GM19397 (cell line): ENCODE data around the gene TMEM207.

Experiments
- ATAC-seq: cut with Tn5 transposase; IDR thresholded peaks from one replicate; pipeline ENCODE4 v1.9.1; 2021; ENCODE audit warnings: mild to moderate bottlenecking, moderate library complexity; ENCODE audit not compliant: unreplicated experiment

The TMEM207 gene

GRCh38 chr3:190444576-190445145 lies 5.0 kb downstream of the TMEM207 start:
- ATAC-seq = no peak

- ATAC-seq = no peak
These were observed 5.7 kb downstream of the TMEM207 start for GRCh38 chr3:190444006-190444405.

GRCh38 chr3:190443257-190443656 lies 6.4 kb downstream of the TMEM207 start:
- ATAC-seq = no peak

GRCh38 chr3:190442240-190442639 lies 7.5 kb downstream of the TMEM207 start:
- ATAC-seq = no peak

- ATAC-seq = no peak
These were observed 13.4 kb downstream of the TMEM207 start for GRCh38 chr3:190436331-190436730.

GRCh38 chr3:190435618-190436017 lies 14.1 kb downstream of the TMEM207 start:
- no peak for ATAC-seq

- no peak for ATAC-seq
These were observed 16.1 kb downstream of the TMEM207 start for GRCh38 chr3:190433626-190434025.

GRCh38 chr3:190432216-190432615 lies 17.5 kb downstream of the TMEM207 start:
- no peak for ATAC-seq

- no peak for ATAC-seq
These were observed 18.8 kb downstream of the TMEM207 start for GRCh38 chr3:190430906-190431305.

- ATAC-seq = no peak
These were observed 20.0 kb downstream of the TMEM207 start for GRCh38 chr3:190429681-190430080.

- ATAC-seq = no peak
These were observed 22.7 kb downstream of the TMEM207 start for GRCh38 chr3:190426806-190427507.

- no peak for ATAC-seq
These were observed 23.9 kb downstream of the TMEM207 start for GRCh38 chr3:190425833-190426232.

- ATAC-seq = peak; percentile 62
These were observed 24.9 kb downstream of the TMEM207 start for GRCh38 chr3:190424478-190425439.

GRCh38 chr3:190424108-190424477 lies 25.6 kb downstream of the TMEM207 start:
- no peak for ATAC-seq

- ATAC-seq = no peak
These were observed 35.4 kb downstream of the TMEM207 start for GRCh38 chr3:190414297-190414696.

GRCh38 chr3:190404715-190405114 lies 45.0 kb downstream of the TMEM207 start:
- no peak for ATAC-seq

GRCh38 chr3:190401963-190402362 lies 47.7 kb downstream of the TMEM207 start:
- no peak for ATAC-seq

- no peak for ATAC-seq
These were observed 50.0 kb downstream of the TMEM207 start for GRCh38 chr3:190399677-190400076.

- no peak for ATAC-seq
These were observed 51.8 kb downstream of the TMEM207 start for GRCh38 chr3:190397889-190398288.

GRCh38 chr3:190396001-190396400 lies 53.7 kb downstream of the TMEM207 start:
- ATAC-seq = no peak

GRCh38 chr3:190388703-190389102 lies 61.0 kb downstream of the TMEM207 start:
- no peak for ATAC-seq
